OCI-LY1 (cell line): ENCODE data around the gene ZBTB16.

Experiments
- H2AFZ ChIP-seq: fragments of 200-600 bp; sonication (generic), shearing (Covaris generic); 2 replicates; pipeline ENCODE4 v1.6.0; 2014; ENCODE audit warnings: antibody characterized with exemption, mild to moderate bottlenecking, low read length
- H3F3A ChIP-seq: fragments of 200-600 bp; sonication (generic), shearing (Covaris generic); 2 replicates; pipeline ENCODE4 v1.6.0; 2014; ENCODE audit warnings: mild to moderate bottlenecking, antibody characterized with exemption, low read length, moderate library complexity; ENCODE audit not compliant: insufficient read depth
- H3K27ac ChIP-seq: fragments of 200-600 bp; sonication (generic); 2 replicates; pipeline ENCODE4 v1.5.1; 2014; ENCODE audit warnings: low read length, mixed run types, mild to moderate bottlenecking, low read depth; ENCODE audit not compliant: poor library complexity, severe bottlenecking
- H3K27me3 ChIP-seq: fragments of 200-600 bp; sonication (generic); 2 replicates; pipeline ENCODE4 v1.6.0; 2014; ENCODE audit warnings: antibody characterized with exemption, mild to moderate bottlenecking, low read length, moderate library complexity; ENCODE audit not compliant: insufficient read depth
- H3K36me3 ChIP-seq: fragments of 200-600 bp; sonication (generic); 2 replicates; pipeline ENCODE4 v1.6.1; 2014; ENCODE audit warnings: mild to moderate bottlenecking, antibody characterized with exemption, low read length, moderate library complexity, mixed read lengths; ENCODE audit not compliant: insufficient read depth
- H3K4me1 ChIP-seq: fragments of 200-600 bp; sonication (generic); 2 replicates; pipeline ENCODE4 v1.5.1; 2014; ENCODE audit warnings: mild to moderate bottlenecking, low read length, moderate library complexity; ENCODE audit not compliant: insufficient read depth, severe bottlenecking
- H3K4me2 ChIP-seq: fragments of 200-600 bp; sonication (generic), shearing (Covaris generic); 2 replicates; pipeline ENCODE4 v1.6.1; 2014; ENCODE audit warnings: low read length
- H3K4me3 ChIP-seq: fragments of 200-600 bp; sonication (generic); 2 replicates; pipeline ENCODE4 v1.5.1; 2014; ENCODE audit warnings: low read length, low read depth, mild to moderate bottlenecking, mixed read lengths; ENCODE audit not compliant: poor library complexity, severe bottlenecking
- H3K79me2 ChIP-seq: fragments of 200-600 bp; shearing (Covaris generic); 2 replicates; pipeline ENCODE4 v1.6.1; 2016; ENCODE audit warnings: mixed run types, low read length, mixed read lengths; ENCODE audit not compliant: insufficient read depth
- H3K9ac ChIP-seq: fragments of 200-600 bp; sonication (generic), shearing (Covaris generic); 2 replicates; pipeline ENCODE4 v1.6.1; 2014; ENCODE audit warnings: mild to moderate bottlenecking, low read length, mixed read lengths
- H3K9me2 ChIP-seq: fragments of 200-600 bp; sonication (generic), shearing (Covaris generic); 2 replicates; pipeline ENCODE4 v1.6.1; 2014; ENCODE audit warnings: low read depth, mild to moderate bottlenecking, low read length, mixed read lengths
- H3K9me3 ChIP-seq: fragments of 200-600 bp; shearing (Covaris generic); 2 replicates; pipeline ENCODE4 v1.6.1; 2014; ENCODE audit warnings: low read length, mixed read lengths
- H4K20me1 ChIP-seq: fragments of 200-600 bp; sonication (generic), shearing (Covaris generic); 2 replicates; pipeline ENCODE4 v1.6.0; 2016; ENCODE audit warnings: mild to moderate bottlenecking, low read length; ENCODE audit not compliant: insufficient read depth
- EZH2 ChIP-seq: fragments of 200-600 bp; sonication (generic), shearing (Covaris generic); IDR thresholded peaks from 2 replicates; pipeline ENCODE4 v1.8.0; 2017; ENCODE audit warnings: borderline replicate concordance, mixed run types, mild to moderate bottlenecking, antibody characterized with exemption, low read length, moderate library complexity, mixed read lengths
- TF ChIP-seq, protein P1 (sequence below): fragments of 200-600 bp; sonication (generic), shearing (Covaris generic); IDR thresholded peaks from 2 replicates; pipeline ENCODE4 v1.5.1; 2017; ENCODE audit warnings: mild to moderate bottlenecking, antibody characterized with exemption, low read length, moderate library complexity, mixed read lengths

ZBTB16 gene

GRCh38 chr11:114099392-114100178 is 40.1 kb downstream of the ZBTB16 start:
- H3K27ac ChIP-seq, result no peak overlapping the region
- H3K9me3 ChIP-seq, result no peaks in the 10 kb centered on the region
- H3K4me1 ChIP-seq, result peaks cover 3% of the 10 kb centered on the region
- H3K79me2 ChIP-seq, result no peaks in the 10 kb centered on the region
- H3K36me3 ChIP-seq, result no peaks in the 10 kb centered on the region
- TF ChIP-seq, protein P1, sequence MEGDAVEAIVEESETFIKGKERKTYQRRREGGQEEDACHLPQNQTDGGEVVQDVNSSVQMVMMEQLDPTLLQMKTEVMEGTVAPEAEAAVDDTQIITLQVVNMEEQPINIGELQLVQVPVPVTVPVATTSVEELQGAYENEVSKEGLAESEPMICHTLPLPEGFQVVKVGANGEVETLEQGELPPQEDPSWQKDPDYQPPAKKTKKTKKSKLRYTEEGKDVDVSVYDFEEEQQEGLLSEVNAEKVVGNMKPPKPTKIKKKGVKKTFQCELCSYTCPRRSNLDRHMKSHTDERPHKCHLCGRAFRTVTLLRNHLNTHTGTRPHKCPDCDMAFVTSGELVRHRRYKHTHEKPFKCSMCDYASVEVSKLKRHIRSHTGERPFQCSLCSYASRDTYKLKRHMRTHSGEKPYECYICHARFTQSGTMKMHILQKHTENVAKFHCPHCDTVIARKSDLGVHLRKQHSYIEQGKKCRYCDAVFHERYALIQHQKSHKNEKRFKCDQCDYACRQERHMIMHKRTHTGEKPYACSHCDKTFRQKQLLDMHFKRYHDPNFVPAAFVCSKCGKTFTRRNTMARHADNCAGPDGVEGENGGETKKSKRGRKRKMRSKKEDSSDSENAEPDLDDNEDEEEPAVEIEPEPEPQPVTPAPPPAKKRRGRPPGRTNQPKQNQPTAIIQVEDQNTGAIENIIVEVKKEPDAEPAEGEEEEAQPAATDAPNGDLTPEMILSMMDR, result no peak
- TF ChIP-seq EZH2, result no peak
- H3K4me3 ChIP-seq, result no peak overlapping the region
- no peak overlapping the region for H3K4me2 ChIP-seq
- H4K20me1 ChIP-seq, result no peaks in the 10 kb centered on the region
- no peak overlapping the region for H3K9ac ChIP-seq
- H3K27me3 ChIP-seq, result no peaks in the 10 kb centered on the region
- no peaks in the 10 kb centered on the region for H3K9me2 ChIP-seq
- H2AFZ ChIP-seq, result no peak overlapping the region
- H3F3A ChIP-seq, result no peaks in the 10 kb centered on the region

GRCh38 chr11:114102993-114103896 is 43.7 kb downstream of the ZBTB16 start:
- TF ChIP-seq EZH2, result no peak
- TF ChIP-seq, protein P1, result no peak
- H3F3A ChIP-seq, result no peaks in the 10 kb centered on the region
- H3K9ac ChIP-seq, result no peak overlapping the region
- no peaks in the 10 kb centered on the region for H3K4me1 ChIP-seq
- H3K4me3 ChIP-seq, result no peak overlapping the region
- H3K36me3 ChIP-seq, result no peaks in the 10 kb centered on the region
- H4K20me1 ChIP-seq, result no peaks in the 10 kb centered on the region
- no peaks in the 10 kb centered on the region for H3K79me2 ChIP-seq
- H2AFZ ChIP-seq, result no peak overlapping the region
- no peaks in the 10 kb centered on the region for H3K27me3 ChIP-seq
- no peak overlapping the region for H3K27ac ChIP-seq
- no peak overlapping the region for H3K4me2 ChIP-seq
- no peaks in the 10 kb centered on the region for H3K9me3 ChIP-seq
- H3K9me2 ChIP-seq, result no peaks in the 10 kb centered on the region

GRCh38 chr11:114105611-114106010 is 46.1 kb downstream of the ZBTB16 start:
- no peaks in the 10 kb centered on the region for H3K9me2 ChIP-seq
- no peaks in the 10 kb centered on the region for H4K20me1 ChIP-seq
- no peaks in the 10 kb centered on the region for H3K9me3 ChIP-seq
- no peaks in the 10 kb centered on the region for H3F3A ChIP-seq
- no peak overlapping the region for H3K4me3 ChIP-seq
- H3K36me3 ChIP-seq, result no peaks in the 10 kb centered on the region
- H3K27ac ChIP-seq, result no peak overlapping the region
- no peaks in the 10 kb centered on the region for H3K27me3 ChIP-seq
- TF ChIP-seq, protein P1, result no peak
- TF ChIP-seq EZH2, result no peak
- H3K9ac ChIP-seq, result no peak overlapping the region
- no peaks in the 10 kb centered on the region for H3K79me2 ChIP-seq
- H3K4me2 ChIP-seq, result no peak overlapping the region
- no peak overlapping the region for H2AFZ ChIP-seq
- H3K4me1 ChIP-seq, result no peaks in the 10 kb centered on the region
